ENCODE measurements around the gene GTF2IRD1. TPM values are rescaled to one million over a fixed set of nuclear protein-coding genes. Genes with fewer than 3 reads are reported as not detected.
"Not testable (repeated sequence)": the region's sequence is repeated elsewhere in the genome, so short reads cannot be mapped to it uniquely, and the experiment has no call there.

The GTF2IRD1 gene
- total RNA-seq, 1 donor from 2014 or later: 0.96 TPM

DNA sequence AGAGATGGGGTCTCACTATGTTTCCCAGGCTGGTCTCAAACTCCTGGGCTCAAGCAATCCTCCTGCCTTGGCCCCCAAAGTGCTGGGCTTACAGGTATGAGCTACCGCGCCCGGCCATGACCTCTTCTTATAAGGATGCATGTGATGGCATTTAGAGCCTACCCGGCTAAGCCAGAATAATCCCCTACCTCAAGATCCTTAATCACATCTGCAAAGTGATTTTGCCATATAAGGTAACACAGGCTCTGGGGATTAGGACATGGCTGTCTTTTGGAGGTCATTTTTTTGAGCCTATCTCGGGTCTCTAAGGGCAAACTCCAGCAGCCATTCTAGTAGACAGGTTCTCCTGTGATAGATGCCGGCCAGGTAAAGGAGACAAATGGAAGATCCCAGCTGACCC lies 39.6 kb downstream of the GTF2IRD1 start:
- Mint-ChIP-seq H3K36me3 (ENCODE audit: low read depth) (no peaks in the 10 kb centered on the region), H3K4me1 (ENCODE audit: low read depth) (no peaks in the 10 kb centered on the region), H3K9me3 (peaks cover 9% of the 10 kb centered on the region), H3K27me3 (ENCODE audit: insufficient read depth) (no peaks in the 10 kb centered on the region), H3K27ac (no peak overlapping the region), H3K4me3 (no peak overlapping the region)
- DNase-seq (ENCODE audit: low spot score): no peak
- intact Hi-C loops (cut with micrococcal nuclease): loop anchor here (10.0 kb wide), 1 partner anchor 62 kb away; no protein-coding TSS in a partner anchor

- no peaks in the 10 kb centered on the region for H3K4me1 Mint-ChIP-seq (ENCODE audit: low read depth)
- no peak for DNase-seq (ENCODE audit: low spot score)
- no peak overlapping the region for H3K27ac Mint-ChIP-seq
- H3K9me3 Mint-ChIP-seq: peaks cover 9% of the 10 kb centered on the region
- H3K36me3 Mint-ChIP-seq (ENCODE audit: low read depth): no peaks in the 10 kb centered on the region
- no peak overlapping the region for H3K4me3 Mint-ChIP-seq
- intact Hi-C loops (cut with micrococcal nuclease): loop anchor here (10.0 kb wide), 1 partner anchor 61 kb away; no protein-coding TSS in a partner anchor
- H3K27me3 Mint-ChIP-seq (ENCODE audit: insufficient read depth): no peaks in the 10 kb centered on the region
These were observed 40.4 kb downstream of the GTF2IRD1 start for GRCh38 chr7:74494076-74494548.

- Mint-ChIP-seq H3K27me3 (ENCODE audit: insufficient read depth) (no peaks in the 10 kb centered on the region), H3K9me3 (peaks cover 9% of the 10 kb centered on the region), H3K4me1 (ENCODE audit: low read depth) (no peaks in the 10 kb centered on the region), H3K36me3 (ENCODE audit: low read depth) (no peaks in the 10 kb centered on the region), H3K27ac (no peak overlapping the region), H3K4me3 (no peak overlapping the region)
- intact Hi-C loops (cut with micrococcal nuclease): loop anchor here (10.0 kb wide), 1 partner anchor 59 kb away; no protein-coding TSS in a partner anchor
- no peak for DNase-seq (ENCODE audit: low spot score)
These were observed 41.7 kb downstream of the GTF2IRD1 start for GRCh38 chr7:74495112-74496086.

- H3K27ac Mint-ChIP-seq: peak overlapping the region; percentile 16
- DNase-seq (ENCODE audit: low spot score): no peak
- no peaks in the 10 kb centered on the region for H3K36me3 Mint-ChIP-seq (ENCODE audit: low read depth)
- H3K27me3 Mint-ChIP-seq (ENCODE audit: insufficient read depth): no peaks in the 10 kb centered on the region
- H3K4me3 Mint-ChIP-seq: no peak overlapping the region
- intact Hi-C loops (cut with micrococcal nuclease): loop anchor here (10.0 kb wide), 1 partner anchor 59 kb away; no protein-coding TSS in a partner anchor
- H3K9me3 Mint-ChIP-seq: peaks cover 9% of the 10 kb centered on the region
- H3K4me1 Mint-ChIP-seq (ENCODE audit: low read depth): no peaks in the 10 kb centered on the region
These were observed 42.6 kb downstream of the GTF2IRD1 start for GRCh38 chr7:74496272-74496671.

DNA sequence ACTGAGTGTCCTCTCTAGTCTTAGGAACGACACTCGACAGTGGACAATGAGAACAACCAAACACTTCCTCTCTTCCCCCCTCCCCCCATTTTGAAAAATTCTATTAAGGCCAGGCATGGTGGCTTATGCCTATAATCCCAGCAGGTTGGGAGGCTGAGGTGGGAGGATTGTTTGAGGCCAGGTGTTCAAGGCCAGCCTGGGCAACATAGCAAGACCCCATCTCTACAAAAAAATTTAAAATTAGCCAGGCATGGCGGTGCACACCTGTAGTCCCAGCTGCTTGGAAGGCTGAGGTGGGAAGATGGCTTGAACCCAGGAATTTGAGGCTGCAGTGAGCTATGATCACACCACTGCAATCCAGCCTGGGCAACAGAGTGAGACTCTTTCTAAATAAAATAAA lies 43.1 kb downstream of the GTF2IRD1 start:
- not testable (repeated sequence) for H3K27ac Mint-ChIP-seq; H3K9me3 Mint-ChIP-seq; H3K36me3 Mint-ChIP-seq (ENCODE audit: low read depth); DNase-seq (ENCODE audit: low spot score); H3K4me3 Mint-ChIP-seq; H3K27me3 Mint-ChIP-seq (ENCODE audit: insufficient read depth); H3K4me1 Mint-ChIP-seq (ENCODE audit: low read depth)
- intact Hi-C loops (cut with micrococcal nuclease): loop anchor here (10.0 kb wide), 1 partner anchor 58 kb away; no protein-coding TSS in a partner anchor

GRCh38 chr7:74498354-74498753 lies 44.6 kb downstream of the GTF2IRD1 start:
- intact Hi-C loops (cut with micrococcal nuclease): loop anchor here (10.0 kb wide), 1 partner anchor 56 kb away; no protein-coding TSS in a partner anchor
- no peak for DNase-seq (ENCODE audit: low spot score)
- Mint-ChIP-seq H3K9me3 (peaks cover 9% of the 10 kb centered on the region), H3K36me3 (ENCODE audit: low read depth) (no peaks in the 10 kb centered on the region), H3K27me3 (ENCODE audit: insufficient read depth) (no peaks in the 10 kb centered on the region), H3K4me1 (ENCODE audit: low read depth) (no peaks in the 10 kb centered on the region), H3K4me3 (no peak overlapping the region), H3K27ac (no peak overlapping the region)

GRCh38 chr7:74498996-74499834 lies 45.5 kb downstream of the GTF2IRD1 start:
- no peak for DNase-seq (ENCODE audit: low spot score)
- Mint-ChIP-seq H3K4me1 (ENCODE audit: low read depth) (no peaks in the 10 kb centered on the region), H3K9me3 (peaks cover 9% of the 10 kb centered on the region), H3K27me3 (ENCODE audit: insufficient read depth) (no peaks in the 10 kb centered on the region), H3K4me3 (no peak overlapping the region), H3K36me3 (ENCODE audit: low read depth) (no peaks in the 10 kb centered on the region), H3K27ac (no peak overlapping the region)
- intact Hi-C loops (cut with micrococcal nuclease): loop anchor here (10.0 kb wide), 1 partner anchor 56 kb away; no protein-coding TSS in a partner anchor

DNA sequence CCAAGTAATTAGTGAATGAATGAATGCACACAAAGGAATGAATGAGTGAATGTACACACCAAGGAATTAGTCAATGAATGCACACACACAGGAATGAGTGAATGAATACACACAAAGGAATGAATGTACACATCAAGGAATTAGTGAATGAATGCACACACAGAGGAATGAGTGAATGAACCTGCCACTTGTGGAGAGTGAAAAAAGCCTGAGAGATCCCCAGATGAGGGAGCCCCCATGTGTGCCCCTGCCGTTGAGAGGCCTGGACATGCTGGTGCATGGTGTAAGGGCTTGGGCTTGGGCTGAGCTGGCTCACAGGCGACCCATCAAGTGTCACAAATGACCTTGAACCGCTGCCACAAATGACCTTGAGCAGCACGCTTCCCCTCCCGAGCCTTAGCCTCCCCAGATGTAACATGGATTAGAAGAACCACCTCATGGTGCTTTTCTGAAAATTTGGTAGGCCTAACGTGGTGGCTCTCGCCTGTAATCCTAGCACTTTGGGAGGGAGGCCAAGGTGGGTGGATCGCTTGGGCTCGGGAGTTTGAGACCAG lies 46.2 kb downstream of the GTF2IRD1 start:
- no peaks in the 10 kb centered on the region for H3K27me3 Mint-ChIP-seq (ENCODE audit: insufficient read depth)
- peaks cover 9% of the 10 kb centered on the region for H3K9me3 Mint-ChIP-seq
- no peak for DNase-seq (ENCODE audit: low spot score)
- H3K4me3 Mint-ChIP-seq: no peak overlapping the region
- intact Hi-C loops (cut with micrococcal nuclease): loop anchor here (10.0 kb wide), 1 partner anchor 55 kb away; no protein-coding TSS in a partner anchor
- H3K36me3 Mint-ChIP-seq (ENCODE audit: low read depth): no peaks in the 10 kb centered on the region
- no peak overlapping the region for H3K27ac Mint-ChIP-seq
- H3K4me1 Mint-ChIP-seq (ENCODE audit: low read depth): no peaks in the 10 kb centered on the region

DNA sequence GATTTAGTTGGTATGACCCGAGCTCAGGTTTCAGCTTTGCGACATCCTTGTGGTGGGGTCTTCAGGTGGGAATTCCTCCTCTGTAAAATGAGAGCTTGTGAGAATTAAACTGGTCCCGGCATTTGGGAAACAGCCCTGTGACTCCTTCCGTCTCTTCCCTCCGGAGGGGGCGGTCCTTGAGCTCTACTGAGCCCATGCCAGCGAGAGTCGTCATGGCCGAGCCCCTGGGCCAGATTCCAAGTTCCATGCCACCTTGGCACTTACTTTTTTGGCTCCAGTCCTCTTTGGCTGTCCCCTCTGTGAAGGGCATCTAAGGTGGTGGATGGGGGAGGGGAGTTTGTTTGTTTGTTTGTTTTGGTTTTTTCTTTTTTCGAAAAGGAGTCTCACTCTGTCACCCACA lies 47.6 kb downstream of the GTF2IRD1 start:
- Mint-ChIP-seq H3K27me3 (ENCODE audit: insufficient read depth) (no peaks in the 10 kb centered on the region), H3K27ac (no peak overlapping the region), H3K9me3 (peaks cover 2% of the 10 kb centered on the region), H3K4me3 (no peak overlapping the region), H3K36me3 (ENCODE audit: low read depth) (no peaks in the 10 kb centered on the region), H3K4me1 (ENCODE audit: low read depth) (no peaks in the 10 kb centered on the region)
- intact Hi-C loops (cut with micrococcal nuclease): no loop called here
- no peak for DNase-seq (ENCODE audit: low spot score)

GRCh38 chr7:74502216-74502891 lies 48.6 kb downstream of the GTF2IRD1 start:
- H3K36me3 Mint-ChIP-seq (ENCODE audit: low read depth): no peaks in the 10 kb centered on the region
- H3K4me3 Mint-ChIP-seq: no peak overlapping the region
- intact Hi-C loops (cut with micrococcal nuclease): no loop called here

DNA sequence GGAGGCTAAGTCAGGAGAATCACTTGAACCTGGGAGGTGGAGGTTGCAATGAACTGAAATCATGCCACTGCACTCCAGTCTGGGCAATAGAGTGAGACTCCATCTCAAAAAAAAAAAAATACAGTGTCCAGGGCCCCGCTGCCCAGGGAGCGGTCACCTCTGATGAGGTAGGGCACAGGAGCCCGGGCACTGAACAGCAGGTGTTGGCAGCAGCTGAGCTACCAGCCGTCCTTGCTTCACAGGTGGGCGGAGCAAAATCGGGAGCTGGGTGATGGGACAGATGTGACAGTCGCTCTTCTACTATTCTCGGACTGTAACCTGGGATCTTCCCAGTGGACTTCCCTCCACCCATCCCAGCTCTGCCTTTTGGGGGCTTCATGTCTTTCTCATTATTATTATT lies 49.4 kb downstream of the GTF2IRD1 start:
- no peak overlapping the region for H3K4me3 Mint-ChIP-seq
- no peaks in the 10 kb centered on the region for H3K27me3 Mint-ChIP-seq (ENCODE audit: insufficient read depth)
- no peak overlapping the region for H3K27ac Mint-ChIP-seq
- H3K36me3 Mint-ChIP-seq (ENCODE audit: low read depth): no peaks in the 10 kb centered on the region
- intact Hi-C loops (cut with micrococcal nuclease): no loop called here
- H3K4me1 Mint-ChIP-seq (ENCODE audit: low read depth): no peaks in the 10 kb centered on the region
- DNase-seq (ENCODE audit: low spot score): no peak
- H3K9me3 Mint-ChIP-seq: no peaks in the 10 kb centered on the region

More at GRCh38 chr7:74502216-74502891, 48.6 kb downstream of the GTF2IRD1 start:
- no peaks in the 10 kb centered on the region for H3K4me1 Mint-ChIP-seq (ENCODE audit: low read depth)
- H3K27ac Mint-ChIP-seq: no peak overlapping the region
- H3K27me3 Mint-ChIP-seq (ENCODE audit: insufficient read depth): no peaks in the 10 kb centered on the region
- H3K9me3 Mint-ChIP-seq: no peaks in the 10 kb centered on the region
- no peak for DNase-seq (ENCODE audit: low spot score)

DNA sequence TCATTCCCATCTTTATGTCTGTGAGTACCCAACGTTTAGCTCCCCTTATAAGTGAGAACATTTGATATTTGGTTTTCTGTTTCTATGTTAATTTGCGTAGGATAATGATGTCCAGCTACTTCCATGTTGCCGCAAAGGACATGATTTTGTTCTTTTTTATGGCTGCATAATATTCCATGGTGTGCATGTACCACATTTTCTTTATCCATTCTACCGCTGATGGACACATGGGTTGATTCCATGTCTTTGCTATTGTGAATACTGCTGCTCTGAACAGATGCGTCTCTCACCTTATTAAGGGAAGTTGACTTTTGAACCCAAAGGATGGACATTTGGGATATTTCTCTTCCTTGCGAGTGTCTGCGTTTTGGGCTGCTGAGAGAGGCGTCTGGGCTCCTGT lies 50.2 kb downstream of the GTF2IRD1 start:
- H3K9me3 Mint-ChIP-seq: no peaks in the 10 kb centered on the region
- intact Hi-C loops (cut with micrococcal nuclease): no loop called here
- H3K36me3 Mint-ChIP-seq (ENCODE audit: low read depth): no peaks in the 10 kb centered on the region
- no peaks in the 10 kb centered on the region for H3K27me3 Mint-ChIP-seq (ENCODE audit: insufficient read depth)
- H3K4me3 Mint-ChIP-seq: no peak overlapping the region
- H3K4me1 Mint-ChIP-seq (ENCODE audit: low read depth): no peaks in the 10 kb centered on the region
- no peak overlapping the region for H3K27ac Mint-ChIP-seq
- DNase-seq (ENCODE audit: low spot score): no peak
